Loucy (cell line): ENCODE measurements around the gene SAT2.

ENCODE experiments used
- H2AFZ ChIP-seq: fragments of 200-600 bp; sonication (generic); 2 replicates; pipeline ENCODE4 v1.6.0; 2016; ENCODE audit warnings: antibody characterized with exemption, mild to moderate bottlenecking, low read length, moderate library complexity
- H3F3A ChIP-seq: fragments of 200-600 bp; 2 replicates; pipeline ENCODE4 v1.6.0; 2016; ENCODE audit warnings: antibody characterized with exemption, low read depth, mild to moderate bottlenecking
- H3K27me3 ChIP-seq: fragments of 200-600 bp; sonication (generic); 2 replicates; pipeline ENCODE4 v1.6.1; 2014; ENCODE audit warnings: low read length, mild to moderate bottlenecking; ENCODE audit not compliant: insufficient read depth, poor library complexity, severe bottlenecking
- H3K36me3 ChIP-seq: fragments of 200-600 bp; sonication (generic); 2 replicates; pipeline ENCODE4 v1.6.1; 2016; ENCODE audit warnings: low read length; ENCODE audit not compliant: insufficient read depth
- H3K4me1 ChIP-seq: fragments of 200-600 bp; sonication (generic); 2 replicates; pipeline ENCODE4 v1.5.1; 2014; ENCODE audit warnings: low read length, mild to moderate bottlenecking; ENCODE audit not compliant: insufficient read depth, poor library complexity, severe bottlenecking
- H3K4me2 ChIP-seq: fragments of 200-600 bp; sonication (generic); 2 replicates; pipeline ENCODE4 v1.6.0; 2014; ENCODE audit warnings: antibody characterized with exemption, low read length, low read depth, mild to moderate bottlenecking; ENCODE audit not compliant: poor library complexity, severe bottlenecking
- H3K4me3 ChIP-seq: fragments of 200-600 bp; sonication (generic); 2 replicates; pipeline ENCODE4 v1.5.1; 2014; ENCODE audit warnings: low read length, mild to moderate bottlenecking, mixed read lengths; ENCODE audit not compliant: poor library complexity, severe bottlenecking
- H3K79me2 ChIP-seq: fragments of 200-600 bp; sonication (generic); 2 replicates; pipeline ENCODE4 v1.6.1; 2014; ENCODE audit warnings: low read length; ENCODE audit not compliant: insufficient read depth
- H3K9ac ChIP-seq: fragments of 200-600 bp; sonication (generic); 2 replicates; pipeline ENCODE4 v1.6.0; 2014; ENCODE audit warnings: mild to moderate bottlenecking, low read depth, low read length, moderate library complexity; ENCODE audit not compliant: poor library complexity, severe bottlenecking
- H3K9me2 ChIP-seq: fragments of 200-600 bp; sonication (generic); replicated peaks from 2 replicates; pipeline ENCODE4 v1.6.1; 2016; ENCODE audit warnings: low read depth, low read length, mixed read lengths
- H3K9me3 ChIP-seq: fragments of 200-600 bp; sonication (generic); 2 replicates; pipeline ENCODE4 v1.6.1; 2014; ENCODE audit warnings: mild to moderate bottlenecking, antibody characterized with exemption, low read length, low read depth; ENCODE audit not compliant: insufficient read depth
- H4K20me1 ChIP-seq: fragments of 200-600 bp; sonication (generic); 2 replicates; pipeline ENCODE4 v1.6.0; 2014; ENCODE audit warnings: antibody characterized with exemption, low read length, mild to moderate bottlenecking; ENCODE audit not compliant: insufficient read depth, poor library complexity, severe bottlenecking
- EZH2phosphoT487 ChIP-seq: fragments of 200-600 bp; IDR thresholded peaks from 2 replicates; pipeline ENCODE4 v1.6.1; 2018; ENCODE audit warnings: antibody characterized with exemption, mild to moderate bottlenecking, moderate library complexity, borderline replicate concordance
- TF ChIP-seq, protein P1 (sequence below): fragments of 200-600 bp; sonication (generic); conservative IDR thresholded peaks from 2 replicates; pipeline ENCODE4 v1.5.1; 2014; ENCODE audit warnings: mild to moderate bottlenecking, antibody characterized with exemption, low read length

Gene SAT2

DNA sequence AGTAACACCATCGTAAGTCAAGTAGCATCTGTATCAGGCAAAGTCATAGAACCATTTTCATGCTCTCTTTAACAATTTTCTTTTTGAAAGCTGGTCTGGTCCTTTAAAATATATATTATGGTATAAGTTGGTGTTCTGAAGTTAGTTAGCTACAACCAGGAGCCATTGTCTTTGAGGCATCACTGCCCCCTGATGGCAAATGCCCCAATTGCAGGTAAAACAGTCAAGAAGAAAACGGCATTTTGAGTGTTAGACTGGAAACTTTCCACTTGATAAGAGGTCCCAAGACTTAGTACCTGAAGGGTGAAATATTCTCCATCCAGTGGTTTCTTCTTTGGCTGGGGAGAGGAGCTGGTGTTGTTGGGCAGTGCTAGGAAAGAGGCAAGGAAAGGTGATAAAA, 45.6 kb upstream of the SAT2 start:
- peaks cover 67% of the 10 kb centered on the region for H3K36me3 ChIP-seq

DNA sequence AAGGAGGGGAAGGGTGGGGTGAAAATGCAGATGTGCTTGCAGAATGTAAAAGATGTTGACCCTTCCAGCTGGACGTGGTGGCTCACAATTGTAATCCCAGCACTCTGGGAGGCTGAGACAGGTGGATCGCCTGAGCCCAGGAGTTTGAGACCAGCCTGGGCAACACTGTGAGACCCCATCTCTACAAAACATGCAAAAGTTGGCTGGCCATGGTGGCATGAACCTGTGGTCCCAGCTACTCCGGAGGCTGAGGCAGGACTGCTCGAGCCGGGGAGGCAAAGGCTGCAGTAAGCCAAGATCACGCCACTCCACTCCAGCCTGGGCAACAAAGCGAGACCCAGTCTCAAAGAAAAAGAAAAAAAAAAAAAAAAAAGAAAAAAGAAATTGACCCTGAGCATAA, 40.9 kb upstream of the SAT2 start:
- Histone ChIP-seq H3K4me2 (no peak overlapping the region), H3K4me1 (no peaks in the 10 kb centered on the region), H3K9ac (no peak overlapping the region), H3K79me2 (no peaks in the 10 kb centered on the region), H3K27me3 (no peaks in the 10 kb centered on the region), H4K20me1 (no peaks in the 10 kb centered on the region), H3F3A (no peaks in the 10 kb centered on the region), H3K4me3 (no peak overlapping the region), H3K36me3 (peaks cover 49% of the 10 kb centered on the region; the same call in 1 of the 2 replicates), H3K9me2 (no peaks in the 10 kb centered on the region), H2AFZ (no peak overlapping the region), H3K9me3 (peaks cover 4% of the 10 kb centered on the region; the same call in 1 of the 2 replicates)
- TF ChIP-seq, protein P1, sequence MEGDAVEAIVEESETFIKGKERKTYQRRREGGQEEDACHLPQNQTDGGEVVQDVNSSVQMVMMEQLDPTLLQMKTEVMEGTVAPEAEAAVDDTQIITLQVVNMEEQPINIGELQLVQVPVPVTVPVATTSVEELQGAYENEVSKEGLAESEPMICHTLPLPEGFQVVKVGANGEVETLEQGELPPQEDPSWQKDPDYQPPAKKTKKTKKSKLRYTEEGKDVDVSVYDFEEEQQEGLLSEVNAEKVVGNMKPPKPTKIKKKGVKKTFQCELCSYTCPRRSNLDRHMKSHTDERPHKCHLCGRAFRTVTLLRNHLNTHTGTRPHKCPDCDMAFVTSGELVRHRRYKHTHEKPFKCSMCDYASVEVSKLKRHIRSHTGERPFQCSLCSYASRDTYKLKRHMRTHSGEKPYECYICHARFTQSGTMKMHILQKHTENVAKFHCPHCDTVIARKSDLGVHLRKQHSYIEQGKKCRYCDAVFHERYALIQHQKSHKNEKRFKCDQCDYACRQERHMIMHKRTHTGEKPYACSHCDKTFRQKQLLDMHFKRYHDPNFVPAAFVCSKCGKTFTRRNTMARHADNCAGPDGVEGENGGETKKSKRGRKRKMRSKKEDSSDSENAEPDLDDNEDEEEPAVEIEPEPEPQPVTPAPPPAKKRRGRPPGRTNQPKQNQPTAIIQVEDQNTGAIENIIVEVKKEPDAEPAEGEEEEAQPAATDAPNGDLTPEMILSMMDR, result no peak
- TF ChIP-seq EZH2phosphoT487, result no peak

More for the DNA sequence above, 45.6 kb upstream of the SAT2 start:
- no peak overlapping the region for H2AFZ ChIP-seq
- H3K9me2 ChIP-seq, result no peaks in the 10 kb centered on the region
- H3K9me3 ChIP-seq, result peaks cover 9% of the 10 kb centered on the region; the same call in 1 of the 2 replicates
- peaks cover 5% of the 10 kb centered on the region for H4K20me1 ChIP-seq
- H3K9ac ChIP-seq, result no peak overlapping the region
- H3F3A ChIP-seq, result no peaks in the 10 kb centered on the region
- no peak for TF ChIP-seq EZH2phosphoT487
- TF ChIP-seq, protein P1, result peak; percentile 56
- H3K4me1 ChIP-seq, result no peaks in the 10 kb centered on the region
- H3K79me2 ChIP-seq, result no peaks in the 10 kb centered on the region; the same call in 1 of the 2 replicates
- no peaks in the 10 kb centered on the region for H3K27me3 ChIP-seq
- no peak overlapping the region for H3K4me2 ChIP-seq
- H3K4me3 ChIP-seq, result no peak overlapping the region

DNA sequence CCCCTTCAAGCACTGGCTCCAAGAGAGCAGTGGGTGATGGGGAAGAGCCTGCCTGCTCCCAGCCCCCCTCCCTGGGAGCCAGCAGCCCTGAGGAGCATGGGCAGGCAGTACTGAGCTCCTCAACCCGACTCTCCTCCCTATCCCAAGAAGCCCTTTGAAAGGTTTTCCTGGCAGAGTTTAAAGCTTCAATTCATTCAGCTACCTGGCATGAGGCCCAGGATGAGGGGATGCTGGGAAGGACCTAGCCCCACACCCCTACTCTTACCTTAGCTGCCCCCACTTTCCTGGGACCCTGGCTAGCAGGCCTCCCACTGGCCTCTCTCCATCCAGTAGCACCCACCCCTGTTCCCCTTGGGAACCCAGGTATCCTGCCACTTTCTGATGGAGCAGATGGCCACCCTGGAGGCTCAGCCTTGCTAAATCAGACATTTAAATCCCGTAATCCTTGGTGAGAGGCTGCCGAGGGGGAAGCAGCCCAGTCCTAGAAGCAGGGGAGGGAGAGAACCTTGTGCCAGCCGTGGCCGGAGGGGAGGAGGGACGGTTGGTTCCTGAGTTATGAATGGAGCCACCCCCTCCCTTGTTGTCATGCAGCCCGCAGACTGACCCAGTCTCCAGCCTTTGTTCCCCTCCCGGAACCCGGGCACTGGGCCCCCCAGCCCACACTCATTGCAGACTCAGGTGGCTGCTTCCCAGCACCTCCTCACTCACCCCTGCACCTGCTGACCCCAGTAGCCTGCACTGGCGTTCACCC, 40.2 kb upstream of the SAT2 start:
- no peaks in the 10 kb centered on the region for H3K4me1 ChIP-seq
- no peak for TF ChIP-seq EZH2phosphoT487
- TF ChIP-seq, protein P1, result no peak

More for the DNA sequence above, 40.2 kb upstream of the SAT2 start:
- no peaks in the 10 kb centered on the region for H4K20me1 ChIP-seq
- H3K79me2 ChIP-seq, result no peaks in the 10 kb centered on the region
- H3K27me3 ChIP-seq, result no peaks in the 10 kb centered on the region
- no peaks in the 10 kb centered on the region for H3K9me3 ChIP-seq
- no peak overlapping the region for H3K9ac ChIP-seq
- no peaks in the 10 kb centered on the region for H3F3A ChIP-seq
- no peaks in the 10 kb centered on the region for H3K9me2 ChIP-seq
- peaks cover 43% of the 10 kb centered on the region; the same call in 1 of the 2 replicates for H3K36me3 ChIP-seq
- no peak overlapping the region for H3K4me2 ChIP-seq
- no peak overlapping the region for H3K4me3 ChIP-seq
- H2AFZ ChIP-seq, result no peak overlapping the region
